ENCODE measurements around the gene U2AF1L4. TPM values are rescaled to one million over a fixed set of nuclear protein-coding genes. Genes with fewer than 3 reads are reported as not detected.

U2AF1L4 gene
- total and polyA plus RNA-seq, 2 donors (not counting 1 experiment from before 2014, with no cell fraction given) = 62.1 to 89.7 TPM

- H3K27me3 Mint-ChIP-seq = peaks cover 11% of the 10 kb centered on the region
- H3K4me1 Mint-ChIP-seq = no peaks in the 10 kb centered on the region
- POLR2A ChIA-PET = no interaction called here
- Histone ChIP-seq H3K36me3 (replicated peaks in 1 of 2; ENCODE audit: control extremely low read depth in 1 of 2, control insufficient read depth in 1 of 2, extremely low read depth in 1 of 2, insufficient read depth in 2 of 2, low read length in 1 of 2) (no peaks in the 10 kb centered on the region), H3K4me3 (ENCODE audit: control extremely low read depth in 1 of 5, extremely low read depth in 1 of 5, insufficient read depth in 1 of 5, low read depth in 2 of 5, low read length in 4 of 5) (no peak overlapping the region), H3K9ac (ENCODE audit: low read length) (no peak overlapping the region), H3K4me1 (ENCODE audit: control insufficient read depth in 2 of 2, insufficient read depth in 2 of 2, low read length in 2 of 2) (no peaks in the 10 kb centered on the region), H3K27me3 (replicated peaks in 1 of 4; ENCODE audit: control extremely low read depth in 1 of 4, control insufficient read depth in 3 of 4, insufficient read depth in 4 of 4, low read length in 3 of 4) (no peaks in the 10 kb centered on the region), H3K79me2 (ENCODE audit: control insufficient read depth, insufficient read depth, low read length) (no peaks in the 10 kb centered on the region), H3K27ac (ENCODE audit: low read length in 2 of 2) (no peak overlapping the region), H2AFZ (ENCODE audit: insufficient read depth, low read depth, low read length, poor library complexity, severe bottlenecking) (no peak overlapping the region), H3K9me3 (ENCODE audit: control extremely low read depth in 1 of 3, control insufficient read depth in 2 of 3, insufficient read depth in 1 of 3, low read length in 2 of 3) (no peaks in the 10 kb centered on the region), H4K20me1 (ENCODE audit: control insufficient read depth, insufficient read depth, low read length, poor library complexity, severe bottlenecking) (no peaks in the 10 kb centered on the region), H3K4me2 (replicated peaks; ENCODE audit: low read depth, low read length, poor library complexity, severe bottlenecking) (no peak overlapping the region)
- intact Hi-C loops (cut with micrococcal nuclease) = no loop called here
- H3K27ac Mint-ChIP-seq = no peak overlapping the region
- CTCF ChIA-PET = no interaction called here
- TF ChIP-seq CTCF (IDR thresholded peaks at IDR 0.05) (no peak), EZH2 (IDR thresholded peaks at IDR 0.05; ENCODE audit: borderline replicate concordance, insufficient read depth, low read depth, low read length, poor library complexity, severe bottlenecking) (no peak)
- DNase-seq (no peak), ATAC-seq (ENCODE audit: low read depth) (no peak)
- H3K4me3 Mint-ChIP-seq = no peak overlapping the region
- WGBS (ENCODE audit: insufficient coverage) = 77% methylated on average over 20 of the region's 20 CpGs
- H3K9me3 Mint-ChIP-seq (ENCODE audit: insufficient read depth) = no peaks in the 10 kb centered on the region
Observed at GRCh38 chr19:35790981-35791813, 46.0 kb upstream of the U2AF1L4 start.
